HCT116 (cell line): ENCODE measurements around the gene SLC17A1. TPM values are rescaled to one million over a fixed set of nuclear protein-coding genes. Genes with fewer than 3 reads are reported as not detected.

Experiments
- ATAC-seq: fragments of 200-7000 bp; cut with Tn5 transposase; 2 replicates; pipeline ENCODE4 v1.9.1; 2020; ENCODE audit warnings: mild to moderate bottlenecking, moderate library complexity
- BruUV-seq: library from RNA; stranded (reverse); fragments of 400-500 nt; replicated peaks from 2 replicates; lab custom pipeline; 2021; lab: Mats Ljungman, UMichigan
- CTCF ChIA-PET: fragments of 300-600 bp; sonication (Branson Sonifier 250); formaldehyde crosslinking; loops from one replicate; lab custom pipeline; 2021; ENCODE audit warnings: antibody characterized with exemption; lab: Charles Lee
- POLR2A ChIA-PET: fragments of 300-600, 350-600 bp; sonication (Branson Sonifier 250); formaldehyde crosslinking; loops from one replicate; lab custom pipeline; 2021; ENCODE audit warnings: antibody characterized with exemption; lab: Charles Lee
- RAD21 ChIA-PET, 2 experiments: fragments of 300-600 bp; sonication (Branson Sonifier 250); formaldehyde crosslinking; loops; one replicate each; lab custom pipeline; 2023; ENCODE audit warnings: low total read pairs in 2 of 2; ENCODE audit not compliant: uncharacterized antibody in 2 of 2, unreplicated experiment in 2 of 2, low non-redundant PET in 1 of 2; lab: Charles Lee
- DNase-seq: peaks from one replicate; pipeline ENCODE4 v3.0.0-alpha.2; 2010; ENCODE audit warnings: low read depth, low spot score
- H2AFZ ChIP-seq: fragments of 200-600 bp; shearing (Covaris generic), sonication (generic); 2 replicates; pipeline ENCODE4 v1.6.1; 2017; ENCODE audit warnings: low read depth, mixed run types, mixed read lengths, antibody characterized with exemption, low read length; ENCODE audit not compliant: poor library complexity, severe bottlenecking
- H3K27ac ChIP-seq: 2 replicates; pipeline ENCODE4 v1.5.1; 2012; ENCODE audit warnings: low read depth, low read length
- H3K27me3 ChIP-seq: fragments of 200-600 bp; sonication (generic); 2 replicates; pipeline ENCODE4 v1.6.1; 2016; ENCODE audit warnings: mixed run types, low read length, mixed read lengths; ENCODE audit not compliant: insufficient read depth
- H3K36me3 ChIP-seq, 2 experiments: fragments of 200-500 bp in 1 of 2; fragments of 200-600 bp in 1 of 2; sonication (Bioruptor generic) in 1 of 2; sonication (generic) in 1 of 2; 2 replicates each; pipeline versions ENCODE4 v1.5.1 to v1.6.1; 2014 to 2016; ENCODE audit warnings: low read length in 2 of 2, inconsistent platforms in 1 of 2, mixed read lengths in 1 of 2, mixed run types in 1 of 2; ENCODE audit not compliant: insufficient read depth in 2 of 2, control insufficient read depth in 1 of 2
- H3K4me1 ChIP-seq, 2 experiments: fragments of 200-600 bp in 1 of 2; sonication (generic) in 1 of 2; 2 replicates each; pipeline versions ENCODE4 v1.5.1 to v1.6.1; 2012 to 2017; ENCODE audit warnings: low read length in 2 of 2, inconsistent platforms in 1 of 2, mild to moderate bottlenecking in 1 of 2, mixed read lengths in 1 of 2, mixed run types in 1 of 2, moderate library complexity in 1 of 2; ENCODE audit not compliant: insufficient read depth in 2 of 2, control insufficient read depth in 1 of 2
- H3K4me2 ChIP-seq: fragments of 200-600 bp; sonication (generic); 2 replicates; pipeline ENCODE4 v1.6.1; 2017; ENCODE audit warnings: mixed run types, low read length, mixed read lengths
- H3K4me3 ChIP-seq, 2 experiments: fragments of 200-600 bp in 1 of 2; sonication (generic) in 1 of 2; replicated peaks in 1 of 2; 2 replicates each; pipeline ENCODE4 v1.5.1; 2011 to 2016; ENCODE audit warnings: low read length in 2 of 2, control low read depth in 1 of 2, low read depth in 1 of 2, mild to moderate bottlenecking in 1 of 2, mixed read lengths in 1 of 2, mixed run types in 1 of 2
- H3K79me2 ChIP-seq: fragments of 200-600 bp; sonication (generic); 2 replicates; pipeline ENCODE4 v1.6.1; 2017; ENCODE audit warnings: mild to moderate bottlenecking, mixed run types, low read length, moderate library complexity, mixed read lengths; ENCODE audit not compliant: insufficient read depth
- H3K9ac ChIP-seq: fragments of 200-600 bp; sonication (generic); 2 replicates; pipeline ENCODE4 v1.6.1; 2016; ENCODE audit warnings: low read length, mixed read lengths
- H3K9me2 ChIP-seq: fragments of 200-600 bp; sonication (generic), shearing (Covaris generic); 2 replicates; pipeline ENCODE4 v1.6.1; 2017; ENCODE audit warnings: mixed run types, mild to moderate bottlenecking, moderate library complexity; ENCODE audit not compliant: insufficient read depth
- H3K9me3 ChIP-seq, 2 experiments: fragments of 200-500 bp in 1 of 2; fragments of 200-600 bp in 1 of 2; sonication (Bioruptor generic) in 1 of 2; sonication (generic) in 1 of 2; 2 replicates each; pipeline ENCODE4 v1.6.1; 2014 to 2017; ENCODE audit warnings: low read length in 2 of 2, mixed read lengths in 2 of 2, inconsistent platforms in 1 of 2, low read depth in 1 of 2, mild to moderate bottlenecking in 1 of 2, mixed run types in 1 of 2, moderate library complexity in 1 of 2; ENCODE audit not compliant: control insufficient read depth in 1 of 2, insufficient read depth in 1 of 2
- H4K20me1 ChIP-seq: fragments of 200-600 bp; sonication (generic), shearing (Covaris generic); 2 replicates; pipeline ENCODE4 v1.6.1; 2017; ENCODE audit warnings: mixed run types, mild to moderate bottlenecking, moderate library complexity; ENCODE audit not compliant: insufficient read depth
- CBX3 ChIP-seq: IDR thresholded peaks from 2 replicates; pipeline ENCODE4 v1.6.1; 2012; ENCODE audit warnings: low read depth
- CEBPB ChIP-seq: IDR thresholded peaks from 2 replicates; pipeline ENCODE4 v1.6.1; 2012; ENCODE audit warnings: low read depth
- EZH2 ChIP-seq: fragments of 200-600 bp; sonication (generic); IDR thresholded peaks from 2 replicates; pipeline ENCODE4 v1.6.1; 2017; ENCODE audit warnings: antibody characterized with exemption, mixed run types
- EZH2phosphoT487 ChIP-seq: fragments of 200-600 bp; IDR thresholded peaks from 2 replicates; pipeline ENCODE4 v1.6.1; 2018; ENCODE audit warnings: antibody characterized with exemption, borderline replicate concordance
- FOSL1 ChIP-seq: IDR thresholded peaks from 2 replicates; pipeline ENCODE4 v1.6.1; 2012; ENCODE audit warnings: low read depth
- JUND ChIP-seq: IDR thresholded peaks from 2 replicates; pipeline ENCODE4 v1.6.1; 2012
- POLR2A ChIP-seq: IDR thresholded peaks from 2 replicates; pipeline ENCODE4 v1.7.0; 2011; ENCODE audit warnings: borderline replicate concordance; ENCODE audit not compliant: insufficient read depth, insufficient read length; ENCODE audit errors: extremely low read depth
- SIN3A ChIP-seq: IDR thresholded peaks from 2 replicates; pipeline ENCODE4 v1.6.1; 2012; ENCODE audit warnings: low read depth
- SP1 ChIP-seq: IDR thresholded peaks from 2 replicates; pipeline ENCODE4 v1.6.1; 2012; ENCODE audit warnings: low read depth
- ZFX ChIP-seq: fragments of 450-650 bp; IDR thresholded peaks from 2 replicates; pipeline ENCODE4 v1.6.1; 2017
- intact Hi-C: fragments of 100-400 bp; cut with micrococcal nuclease; formaldehyde crosslinking; loops from 2 replicates; pipeline ENCODE4 v1.10.0; 2022
- total RNA-seq: library from RNA; stranded (reverse); gene quantifications from one replicate; pipeline ENCODE4 v1.2.1, GENCODE V29; 2021; ENCODE audit not compliant: unreplicated experiment
- TF ChIP-seq, protein P1 (sequence below): IDR thresholded peaks from 2 replicates; pipeline ENCODE4 v1.6.1; 2012
- TF ChIP-seq, protein P2 (sequence below): IDR thresholded peaks from 2 replicates; pipeline ENCODE4 v1.6.1; 2011; ENCODE audit warnings: mild to moderate bottlenecking, low read length, moderate library complexity; ENCODE audit not compliant: insufficient replicate concordance; ENCODE audit errors: extremely low read depth
- TF ChIP-seq, protein P3 (sequence below): IDR thresholded peaks from 2 replicates; pipeline ENCODE4 v1.6.1; 2012; ENCODE audit warnings: low read depth
- TF ChIP-seq, protein P4 (sequence below): IDR thresholded peaks from 2 replicates; pipeline ENCODE4 v1.6.1; 2012
- TF ChIP-seq, protein P5 (sequence below), 3 experiments: fragments of 200-600 bp in 1 of 3; sonication (generic) in 1 of 3; IDR thresholded peaks in 2 of 3; conservative IDR thresholded peaks in 1 of 3; 2 replicates each; pipeline ENCODE4 v1.5.1; 2012 to 2017; ENCODE audit warnings: low read depth in 2 of 3, low read length in 2 of 3, antibody characterized with exemption in 1 of 3, borderline replicate concordance in 1 of 3, control low read depth in 1 of 3, mild to moderate bottlenecking in 1 of 3, mixed read lengths in 1 of 3, mixed run types in 1 of 3, moderate library complexity in 1 of 3; ENCODE audit not compliant: insufficient read depth in 1 of 3

SLC17A1 gene
- total RNA-seq, 1 experiment from 2014 or later: not detected

DNA sequence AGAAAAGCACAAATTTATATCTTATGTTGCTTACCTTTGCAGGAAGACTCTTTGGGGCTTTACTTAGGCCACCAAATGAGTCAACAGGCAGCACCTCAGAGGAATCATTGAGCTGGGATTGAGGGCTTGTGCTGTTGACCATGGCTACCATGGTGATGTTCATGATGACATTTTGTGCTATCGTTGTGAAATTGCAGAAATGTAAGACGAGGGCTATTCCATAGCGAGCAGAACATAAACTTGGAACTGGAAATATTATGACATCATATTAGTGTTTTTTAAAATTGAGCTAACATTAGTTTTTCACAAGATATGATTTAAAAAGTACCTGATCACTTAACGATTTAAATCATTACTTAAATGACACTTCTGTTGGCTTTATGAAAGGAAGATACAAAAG is 30.3 kb upstream of the SLC17A1 start:
- Histone ChIP-seq H3K27ac (no peak overlapping the region), H3K9me3 (no peaks in the 10 kb centered on the region), H2AFZ (no peak overlapping the region), H3K79me2 (no peaks in the 10 kb centered on the region), H3K4me2 (no peak overlapping the region), H3K9me2 (no peaks in the 10 kb centered on the region), H4K20me1 (no peaks in the 10 kb centered on the region), H3K9ac (no peak overlapping the region), H3K27me3 (no peaks in the 10 kb centered on the region), H3K4me1 (no peaks in the 10 kb centered on the region), H3K4me3 (no peak overlapping the region), H3K36me3 (no peaks in the 10 kb centered on the region)
- DNase-seq: no peak
- intact Hi-C loops: no loop called here
- RAD21 ChIA-PET: no interaction called here
- no TSS peak for BruUV-seq
- CTCF ChIA-PET: no interaction called here
- no peak for ATAC-seq
- POLR2A ChIA-PET: no interaction called here
- TF ChIP-seq EZH2: no peak
- TF ChIP-seq CEBPB: no peak
- no peak for TF ChIP-seq SP1
- TF ChIP-seq ZFX: no peak
- TF ChIP-seq, protein P1, sequence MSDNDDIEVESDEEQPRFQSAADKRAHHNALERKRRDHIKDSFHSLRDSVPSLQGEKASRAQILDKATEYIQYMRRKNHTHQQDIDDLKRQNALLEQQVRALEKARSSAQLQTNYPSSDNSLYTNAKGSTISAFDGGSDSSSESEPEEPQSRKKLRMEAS: no peak
- TF ChIP-seq, protein P2, sequence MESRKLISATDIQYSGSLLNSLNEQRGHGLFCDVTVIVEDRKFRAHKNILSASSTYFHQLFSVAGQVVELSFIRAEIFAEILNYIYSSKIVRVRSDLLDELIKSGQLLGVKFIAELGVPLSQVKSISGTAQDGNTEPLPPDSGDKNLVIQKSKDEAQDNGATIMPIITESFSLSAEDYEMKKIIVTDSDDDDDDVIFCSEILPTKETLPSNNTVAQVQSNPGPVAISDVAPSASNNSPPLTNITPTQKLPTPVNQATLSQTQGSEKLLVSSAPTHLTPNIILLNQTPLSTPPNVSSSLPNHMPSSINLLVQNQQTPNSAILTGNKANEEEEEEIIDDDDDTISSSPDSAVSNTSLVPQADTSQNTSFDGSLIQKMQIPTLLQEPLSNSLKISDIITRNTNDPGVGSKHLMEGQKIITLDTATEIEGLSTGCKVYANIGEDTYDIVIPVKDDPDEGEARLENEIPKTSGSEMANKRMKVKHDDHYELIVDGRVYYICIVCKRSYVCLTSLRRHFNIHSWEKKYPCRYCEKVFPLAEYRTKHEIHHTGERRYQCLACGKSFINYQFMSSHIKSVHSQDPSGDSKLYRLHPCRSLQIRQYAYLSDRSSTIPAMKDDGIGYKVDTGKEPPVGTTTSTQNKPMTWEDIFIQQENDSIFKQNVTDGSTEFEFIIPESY: no peak
- no peak for TF ChIP-seq JUND
- no peak for TF ChIP-seq FOSL1
- TF ChIP-seq, protein P3, sequence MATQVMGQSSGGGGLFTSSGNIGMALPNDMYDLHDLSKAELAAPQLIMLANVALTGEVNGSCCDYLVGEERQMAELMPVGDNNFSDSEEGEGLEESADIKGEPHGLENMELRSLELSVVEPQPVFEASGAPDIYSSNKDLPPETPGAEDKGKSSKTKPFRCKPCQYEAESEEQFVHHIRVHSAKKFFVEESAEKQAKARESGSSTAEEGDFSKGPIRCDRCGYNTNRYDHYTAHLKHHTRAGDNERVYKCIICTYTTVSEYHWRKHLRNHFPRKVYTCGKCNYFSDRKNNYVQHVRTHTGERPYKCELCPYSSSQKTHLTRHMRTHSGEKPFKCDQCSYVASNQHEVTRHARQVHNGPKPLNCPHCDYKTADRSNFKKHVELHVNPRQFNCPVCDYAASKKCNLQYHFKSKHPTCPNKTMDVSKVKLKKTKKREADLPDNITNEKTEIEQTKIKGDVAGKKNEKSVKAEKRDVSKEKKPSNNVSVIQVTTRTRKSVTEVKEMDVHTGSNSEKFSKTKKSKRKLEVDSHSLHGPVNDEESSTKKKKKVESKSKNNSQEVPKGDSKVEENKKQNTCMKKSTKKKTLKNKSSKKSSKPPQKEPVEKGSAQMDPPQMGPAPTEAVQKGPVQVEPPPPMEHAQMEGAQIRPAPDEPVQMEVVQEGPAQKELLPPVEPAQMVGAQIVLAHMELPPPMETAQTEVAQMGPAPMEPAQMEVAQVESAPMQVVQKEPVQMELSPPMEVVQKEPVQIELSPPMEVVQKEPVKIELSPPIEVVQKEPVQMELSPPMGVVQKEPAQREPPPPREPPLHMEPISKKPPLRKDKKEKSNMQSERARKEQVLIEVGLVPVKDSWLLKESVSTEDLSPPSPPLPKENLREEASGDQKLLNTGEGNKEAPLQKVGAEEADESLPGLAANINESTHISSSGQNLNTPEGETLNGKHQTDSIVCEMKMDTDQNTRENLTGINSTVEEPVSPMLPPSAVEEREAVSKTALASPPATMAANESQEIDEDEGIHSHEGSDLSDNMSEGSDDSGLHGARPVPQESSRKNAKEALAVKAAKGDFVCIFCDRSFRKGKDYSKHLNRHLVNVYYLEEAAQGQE: no peak
- TF ChIP-seq, protein P4, sequence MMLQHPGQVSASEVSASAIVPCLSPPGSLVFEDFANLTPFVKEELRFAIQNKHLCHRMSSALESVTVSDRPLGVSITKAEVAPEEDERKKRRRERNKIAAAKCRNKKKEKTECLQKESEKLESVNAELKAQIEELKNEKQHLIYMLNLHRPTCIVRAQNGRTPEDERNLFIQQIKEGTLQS: no peak
- TF ChIP-seq CBX3: no peak
- TF ChIP-seq EZH2phosphoT487: no peak
- TF ChIP-seq, protein P5, sequence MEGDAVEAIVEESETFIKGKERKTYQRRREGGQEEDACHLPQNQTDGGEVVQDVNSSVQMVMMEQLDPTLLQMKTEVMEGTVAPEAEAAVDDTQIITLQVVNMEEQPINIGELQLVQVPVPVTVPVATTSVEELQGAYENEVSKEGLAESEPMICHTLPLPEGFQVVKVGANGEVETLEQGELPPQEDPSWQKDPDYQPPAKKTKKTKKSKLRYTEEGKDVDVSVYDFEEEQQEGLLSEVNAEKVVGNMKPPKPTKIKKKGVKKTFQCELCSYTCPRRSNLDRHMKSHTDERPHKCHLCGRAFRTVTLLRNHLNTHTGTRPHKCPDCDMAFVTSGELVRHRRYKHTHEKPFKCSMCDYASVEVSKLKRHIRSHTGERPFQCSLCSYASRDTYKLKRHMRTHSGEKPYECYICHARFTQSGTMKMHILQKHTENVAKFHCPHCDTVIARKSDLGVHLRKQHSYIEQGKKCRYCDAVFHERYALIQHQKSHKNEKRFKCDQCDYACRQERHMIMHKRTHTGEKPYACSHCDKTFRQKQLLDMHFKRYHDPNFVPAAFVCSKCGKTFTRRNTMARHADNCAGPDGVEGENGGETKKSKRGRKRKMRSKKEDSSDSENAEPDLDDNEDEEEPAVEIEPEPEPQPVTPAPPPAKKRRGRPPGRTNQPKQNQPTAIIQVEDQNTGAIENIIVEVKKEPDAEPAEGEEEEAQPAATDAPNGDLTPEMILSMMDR (IDR thresholded peaks at IDR 0.05 in 2 of 3, conservative IDR thresholded peaks at IDR 0.05 in 1 of 3; ENCODE audit: borderline replicate concordance in 1 of 3, insufficient read depth in 1 of 3, low read depth in 2 of 3, low read length in 2 of 3): no peak
- no peak for TF ChIP-seq SIN3A
- TF ChIP-seq POLR2A: no peak
